GM18526 (cell line): ENCODE measurements around the gene CDH23.

Experiments
- POLR2A ChIP-seq: IDR thresholded peaks from 3 replicates; pipeline ENCODE4 v1.6.1; 2011; ENCODE audit not compliant: insufficient read length; ENCODE audit errors: extremely low read depth

Gene CDH23

DNA sequence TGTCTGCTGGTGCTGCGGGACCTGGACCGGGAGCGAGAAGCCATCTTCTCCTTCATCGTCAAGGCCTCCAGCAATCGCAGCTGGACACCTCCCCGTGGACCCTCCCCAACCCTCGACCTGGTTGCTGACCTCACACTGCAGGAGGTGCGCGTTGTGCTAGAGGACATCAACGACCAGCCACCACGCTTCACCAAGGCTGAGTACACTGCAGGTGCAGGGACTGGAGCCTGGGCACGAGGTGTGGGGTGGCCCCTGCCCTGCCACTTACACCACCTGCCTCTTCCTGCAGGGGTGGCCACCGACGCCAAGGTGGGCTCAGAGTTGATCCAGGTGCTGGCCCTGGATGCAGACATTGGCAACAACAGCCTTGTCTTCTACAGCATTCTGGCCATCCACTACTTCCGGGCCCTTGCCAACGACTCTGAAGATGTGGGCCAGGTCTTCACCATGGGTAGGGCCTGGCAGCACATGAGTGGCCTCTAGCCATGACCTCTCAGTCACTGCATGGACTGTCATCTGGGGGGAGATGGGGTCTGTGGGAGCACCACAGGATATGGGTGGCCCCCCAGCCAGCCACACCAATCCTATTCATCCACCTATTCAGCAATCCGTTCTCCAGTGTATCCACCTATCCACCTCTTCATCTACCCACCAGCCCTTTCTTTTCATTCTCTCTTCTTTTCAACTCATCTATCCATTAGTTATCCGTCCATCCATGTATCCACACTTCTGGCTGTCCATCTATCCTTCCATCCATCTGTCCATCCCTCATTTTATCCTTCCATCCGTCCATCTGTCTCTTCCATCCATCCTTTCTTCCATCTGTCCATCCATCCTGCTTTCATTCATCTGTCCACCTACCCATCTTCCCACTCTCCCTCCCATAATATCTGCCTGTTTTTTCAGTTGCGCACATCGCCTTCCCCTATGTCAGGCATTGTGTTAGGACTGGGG lies 411.1 kb downstream of the CDH23 start:
- TF ChIP-seq POLR2A = no peak

DNA sequence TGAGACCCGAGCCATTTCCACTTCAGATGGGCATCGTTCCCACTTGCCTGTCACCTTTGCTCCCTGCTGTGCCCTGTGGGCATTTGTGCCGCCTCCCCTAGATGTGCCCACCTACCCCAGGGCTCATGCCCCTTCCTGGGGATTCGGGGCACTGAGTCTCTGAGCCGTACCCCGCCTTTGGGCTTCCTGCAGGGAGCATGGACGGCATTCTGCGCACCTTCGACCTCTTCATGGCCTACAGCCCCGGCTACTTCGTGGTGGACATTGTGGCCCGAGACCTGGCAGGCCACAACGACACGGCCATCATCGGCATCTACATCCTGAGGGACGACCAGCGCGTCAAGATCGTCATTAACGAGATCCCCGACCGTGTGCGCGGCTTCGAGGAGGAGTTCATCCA lies 412.9 kb downstream of the CDH23 start:
- TF ChIP-seq POLR2A = no peak

DNA sequence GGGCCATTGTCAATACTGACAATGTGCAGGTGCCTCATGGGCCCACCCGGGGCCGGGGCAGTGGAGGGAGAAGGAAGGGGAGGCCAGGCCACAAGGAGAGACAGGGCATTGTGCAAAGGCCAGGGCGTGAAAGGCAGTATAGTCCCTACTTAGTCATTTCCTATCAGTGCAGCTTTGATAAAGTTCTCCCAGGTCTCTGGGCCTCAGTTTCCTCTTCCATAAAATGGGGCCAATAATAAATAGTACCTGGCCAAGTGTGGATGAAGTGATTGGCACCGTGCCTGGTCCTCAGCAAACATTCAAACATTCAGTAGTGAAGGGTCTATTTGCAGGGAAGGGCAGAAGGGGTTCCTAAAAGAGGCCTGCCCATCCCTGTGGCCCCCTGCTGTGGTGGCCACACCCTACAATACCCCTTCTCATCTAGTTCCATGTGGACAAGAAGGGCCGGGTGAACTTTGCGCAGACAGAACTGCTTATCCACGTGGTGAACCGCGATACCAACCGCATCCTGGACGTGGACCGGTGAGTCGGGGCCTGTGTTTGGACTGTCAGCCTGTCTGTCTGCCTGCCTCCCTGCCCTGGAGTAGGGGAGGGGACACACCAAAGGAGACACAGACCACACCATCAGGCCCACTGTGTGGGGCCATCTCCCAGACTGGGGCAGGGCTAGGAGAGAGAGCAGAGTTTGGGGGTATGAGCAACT lies 413.5 kb downstream of the CDH23 start:
- no peak for TF ChIP-seq POLR2A

DNA sequence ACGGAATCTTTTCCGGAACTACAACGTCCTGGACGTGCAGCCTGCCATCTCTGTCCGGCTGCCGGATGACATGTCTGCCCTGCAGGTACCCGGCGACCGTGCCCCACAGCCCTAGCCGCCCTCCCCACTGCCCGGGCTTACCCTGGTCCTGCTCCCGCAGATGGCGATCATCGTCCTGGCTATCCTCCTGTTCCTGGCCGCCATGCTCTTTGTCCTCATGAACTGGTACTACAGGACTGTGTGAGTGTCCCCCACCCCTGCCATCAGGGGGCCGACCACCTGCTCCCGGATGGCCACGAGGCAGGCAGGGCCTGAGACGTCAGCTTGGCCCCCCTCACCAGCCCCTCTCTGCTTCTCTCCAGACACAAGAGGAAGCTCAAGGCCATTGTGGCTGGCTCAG lies 414.6 kb downstream of the CDH23 start:
- TF ChIP-seq POLR2A = no peak

DNA sequence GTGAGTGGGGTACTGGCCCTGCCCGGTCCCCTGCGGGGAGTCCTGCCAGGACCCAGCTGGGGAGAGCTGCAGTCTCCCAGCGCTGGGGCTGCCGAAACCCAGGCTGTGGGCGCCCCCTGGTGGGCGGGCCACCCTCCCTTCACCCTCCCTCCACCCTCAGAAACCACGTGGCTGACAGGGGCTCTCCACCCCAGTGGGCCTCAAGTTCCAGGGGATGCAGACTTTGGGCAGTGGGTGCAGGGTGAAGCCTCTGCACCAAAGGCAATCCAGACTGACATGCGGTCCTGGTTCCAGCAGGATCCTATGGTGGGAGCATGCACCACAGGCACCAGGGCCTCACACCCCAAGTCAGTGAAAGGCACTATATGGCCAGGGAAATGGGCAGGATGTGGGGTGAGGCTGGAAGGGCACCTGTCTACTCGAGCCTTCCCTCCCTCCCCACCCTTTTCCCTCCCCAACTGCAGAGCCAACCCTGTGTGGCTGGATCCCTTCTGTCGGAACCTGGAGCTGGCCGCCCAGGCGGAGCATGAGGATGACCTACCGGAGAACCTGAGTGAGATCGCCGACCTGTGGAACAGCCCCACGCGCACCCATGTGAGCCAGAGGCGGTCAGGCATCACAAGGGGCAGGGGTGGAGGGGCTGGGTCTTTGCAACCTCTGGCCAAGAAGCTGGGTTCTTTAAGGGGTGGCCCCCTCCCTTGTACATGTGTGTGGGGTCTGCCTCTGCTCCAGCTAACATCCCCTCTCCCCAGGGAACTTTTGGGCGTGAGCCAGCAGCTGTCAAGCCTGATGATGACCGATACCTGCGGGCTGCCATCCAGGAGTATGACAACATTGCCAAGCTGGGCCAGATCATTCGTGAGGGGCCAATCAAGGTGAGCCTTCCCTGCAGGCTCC lies 415.5 kb downstream of the CDH23 start:
- TF ChIP-seq POLR2A = no peak

DNA sequence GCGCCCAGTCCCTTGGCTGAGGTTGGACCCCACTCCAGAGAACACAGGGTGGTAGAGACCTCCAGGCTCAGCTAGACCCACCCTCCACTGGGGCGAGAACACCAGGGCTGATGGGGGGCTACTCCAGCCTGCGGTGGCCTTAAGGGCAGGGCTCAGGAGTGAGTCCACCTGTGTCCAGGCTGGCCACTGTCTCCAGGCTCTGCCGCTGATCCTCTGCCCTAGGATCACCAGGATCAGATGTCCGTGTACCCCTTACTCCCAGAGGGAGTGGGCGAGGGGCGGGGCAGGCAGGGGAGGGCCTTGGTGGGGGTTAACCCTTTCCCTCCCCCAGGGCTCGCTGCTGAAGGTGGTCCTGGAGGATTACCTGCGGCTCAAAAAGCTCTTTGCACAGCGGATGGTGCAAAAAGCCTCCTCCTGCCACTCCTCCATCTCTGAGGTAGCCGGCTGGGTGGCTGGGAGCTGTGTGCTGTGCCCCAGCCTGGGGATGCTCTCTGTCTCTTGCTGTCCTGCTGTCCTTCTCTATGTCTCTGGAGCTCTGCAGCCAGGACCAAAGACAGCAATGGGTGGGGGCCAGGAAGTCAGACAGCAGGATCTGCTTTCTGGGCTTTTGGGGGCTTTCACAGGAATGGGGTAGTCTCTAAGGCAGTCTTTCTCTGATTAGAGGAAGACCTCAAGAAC lies 416.3 kb downstream of the CDH23 start:
- TF ChIP-seq POLR2A = no peak

DNA sequence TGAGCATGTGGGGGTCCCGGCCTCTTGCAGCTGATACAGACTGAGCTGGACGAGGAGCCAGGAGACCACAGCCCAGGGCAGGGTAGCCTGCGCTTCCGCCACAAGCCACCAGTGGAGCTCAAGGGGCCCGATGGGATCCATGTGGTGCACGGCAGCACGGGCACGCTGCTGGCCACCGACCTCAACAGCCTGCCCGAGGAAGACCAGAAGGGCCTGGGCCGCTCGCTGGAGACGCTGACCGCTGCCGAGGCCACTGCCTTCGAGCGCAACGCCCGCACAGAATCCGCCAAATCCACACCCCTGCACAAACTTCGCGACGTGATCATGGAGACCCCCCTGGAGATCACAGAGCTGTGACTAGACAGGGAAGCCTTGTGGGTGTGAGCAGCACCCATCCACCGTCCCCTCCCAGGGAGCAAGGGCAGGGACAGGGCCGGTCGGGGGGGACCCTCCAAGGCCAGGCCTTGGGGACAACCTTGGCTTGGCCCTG lies 418.2 kb downstream of the CDH23 start:
- no peak for TF ChIP-seq POLR2A

DNA sequence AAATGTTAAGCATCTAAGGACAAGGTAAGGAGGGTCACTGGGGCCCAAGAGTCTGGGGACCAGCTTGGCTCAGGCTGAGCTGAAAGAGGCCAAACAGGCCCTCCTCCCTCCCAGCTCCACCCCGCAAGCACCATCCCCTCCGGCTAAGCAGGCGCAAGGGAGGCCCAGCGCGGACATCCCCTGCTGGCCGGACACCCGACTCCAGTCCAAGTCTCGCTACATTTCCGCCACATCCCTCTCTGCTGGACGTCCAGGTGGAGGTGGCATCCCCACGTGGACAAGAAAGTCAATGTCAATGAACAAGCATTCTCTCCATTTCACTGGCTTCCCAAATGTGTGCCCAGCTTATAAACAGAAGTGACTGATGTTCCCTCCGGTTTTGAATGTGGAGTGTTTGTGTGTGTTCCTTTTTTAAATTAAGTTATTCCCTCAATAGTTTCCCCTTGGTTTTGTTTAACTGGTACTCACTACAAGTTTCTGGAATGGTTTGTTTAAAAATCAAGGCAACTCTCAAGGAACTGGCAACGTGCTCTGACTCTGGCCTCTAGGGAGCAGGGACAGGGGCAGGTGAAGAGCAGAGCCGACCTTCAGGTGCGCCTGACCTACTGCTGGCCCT lies 418.9 kb downstream of the CDH23 start:
- no peak for TF ChIP-seq POLR2A

DNA sequence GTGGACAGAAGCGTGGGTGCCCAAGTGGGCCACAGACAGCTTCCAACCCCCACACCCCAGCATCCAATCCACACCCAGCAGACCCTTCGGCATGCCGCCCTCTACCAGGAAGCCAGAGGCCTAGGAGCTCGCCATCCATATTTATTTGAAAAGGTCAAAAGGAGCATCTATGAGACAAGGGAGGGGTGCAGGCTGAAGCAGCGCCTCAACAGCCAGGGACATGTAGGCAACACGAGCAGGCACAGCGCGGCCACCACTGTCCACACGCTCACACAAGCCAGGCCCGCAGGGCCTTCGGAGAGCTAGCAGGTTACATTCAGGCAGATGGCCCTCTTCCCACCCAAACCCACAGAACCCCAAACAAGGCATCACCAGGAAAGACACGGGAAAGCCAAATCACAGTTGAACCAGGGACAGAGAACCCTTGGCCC lies 419.7 kb downstream of the CDH23 start:
- TF ChIP-seq POLR2A = no peak

DNA sequence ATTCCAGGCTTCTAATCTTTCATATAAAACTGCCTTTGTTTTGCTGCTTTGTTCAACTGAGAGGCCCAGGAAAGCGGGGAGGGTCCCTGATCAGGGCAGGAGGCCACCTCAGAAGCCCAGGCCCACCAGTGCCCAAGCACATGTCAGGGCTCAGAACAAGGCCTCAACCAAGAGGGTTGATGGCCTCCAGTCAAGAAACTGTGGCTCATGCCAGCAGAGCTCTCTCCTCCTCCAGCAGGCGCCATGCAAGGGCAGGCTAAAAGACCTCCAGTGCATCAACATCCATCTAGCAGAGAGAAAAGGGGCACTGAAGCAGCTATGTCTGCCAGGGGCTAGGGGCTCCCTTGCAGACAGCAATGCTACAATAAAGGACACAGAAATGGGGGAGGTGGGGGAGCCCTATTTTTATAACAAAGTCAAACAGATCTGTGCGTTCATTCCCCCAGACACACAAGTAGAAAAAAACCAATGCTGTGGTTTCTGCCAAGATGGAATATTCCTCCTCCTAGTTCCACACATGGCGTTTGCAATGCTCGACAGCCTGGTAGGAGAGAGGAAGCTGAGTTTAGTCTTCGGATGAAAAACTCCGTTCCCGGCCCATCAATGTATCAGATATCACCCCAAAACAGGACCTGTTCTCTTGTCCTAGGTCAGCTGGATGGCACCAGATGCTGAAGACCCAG lies 420.4 kb downstream of the CDH23 start:
- TF ChIP-seq POLR2A = no peak

DNA sequence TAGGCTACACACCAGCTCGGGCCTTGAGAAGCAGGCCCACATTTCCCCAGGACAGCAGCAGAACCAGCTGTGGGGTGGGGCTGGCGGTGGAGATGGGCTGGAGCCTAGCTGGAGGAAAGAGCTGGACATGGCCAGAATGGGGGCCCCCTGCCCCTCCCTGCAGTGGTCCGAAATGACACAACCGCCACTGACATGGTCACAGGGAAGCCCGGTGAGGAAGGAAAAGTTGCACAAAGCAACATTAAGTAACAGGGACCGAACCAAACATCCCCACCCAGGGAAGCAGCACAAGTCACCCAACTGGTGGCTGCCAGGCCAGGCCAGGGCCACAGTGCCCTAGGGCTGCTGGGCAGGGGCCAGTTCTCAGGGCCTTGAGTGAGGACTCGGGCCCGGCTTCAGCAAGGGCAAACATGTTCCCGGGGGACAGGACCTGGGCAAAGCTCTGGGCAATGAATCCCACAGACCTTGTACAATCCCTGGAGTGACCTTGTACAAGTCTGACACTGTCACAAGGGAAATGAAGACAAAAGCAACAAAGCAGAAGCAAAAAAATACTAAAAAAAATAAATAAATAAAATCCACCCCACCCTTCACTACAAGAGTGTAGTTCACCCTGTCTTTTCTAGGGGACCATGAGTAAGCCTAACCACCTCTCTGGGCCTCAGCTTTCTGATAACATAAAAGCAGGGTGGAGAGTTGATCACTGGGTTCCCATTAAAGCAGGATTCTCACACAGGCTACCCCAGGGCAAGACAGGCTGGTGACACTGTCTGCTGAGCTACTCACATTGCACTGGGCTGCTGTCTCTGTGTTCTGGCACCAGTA lies 421.3 kb downstream of the CDH23 start:
- TF ChIP-seq POLR2A = no peak

DNA sequence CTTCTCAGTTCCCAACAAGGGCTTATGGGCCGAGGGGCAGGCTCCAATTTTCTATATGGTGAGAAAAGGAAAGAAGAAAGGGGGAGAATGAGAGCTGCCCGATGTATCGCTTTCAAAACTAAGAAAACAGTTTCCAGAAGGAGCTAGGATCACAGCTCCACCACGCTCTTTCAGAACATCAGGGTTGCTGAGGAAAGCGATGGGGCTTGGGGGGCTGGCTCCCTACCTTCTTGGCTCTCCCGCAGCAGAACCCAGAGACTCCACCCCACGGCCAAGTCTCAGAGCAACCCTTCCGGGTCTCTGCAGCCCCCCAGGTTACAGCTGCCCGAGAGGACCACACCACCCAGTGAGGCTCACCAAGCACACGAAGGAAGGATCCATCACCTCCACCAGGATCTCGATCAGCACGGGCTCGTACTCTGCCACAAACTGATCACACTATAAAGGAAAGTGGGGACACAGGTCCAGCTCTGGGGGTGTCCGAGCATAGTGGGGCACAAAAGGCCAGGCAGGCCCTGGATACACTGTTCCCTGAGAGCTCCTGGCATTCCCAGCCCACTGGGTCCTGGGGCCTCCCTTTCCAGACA lies 422.0 kb downstream of the CDH23 start:
- TF ChIP-seq POLR2A = no peak
